Stimulated activated CD4-positive, alpha-beta T cell treated with anti-CD3 and anti-CD28 coated beads, Interleukin-2, amount 100 ng/mL, for 24 hours (primary cell): ENCODE measurements around the gene CCDC87.

Experiments used
- DNase-seq, 2 donors: peaks; one replicate each; pipeline ENCODE4 v3.0.0-alpha.2; 2020

Gene CCDC87

GRCh38 chr11:66570850-66571180, 22.0 kb downstream of the CCDC87 start:
- DNase-seq: no peak

- DNase-seq: no peak
These were observed 22.6 kb downstream of the CCDC87 start for GRCh38 chr11:66570079-66570849.

GRCh38 chr11:66569076-66569475, 23.8 kb downstream of the CCDC87 start:
- DNase-seq: no peak

GRCh38 chr11:66568124-66568916, 24.5 kb downstream of the CCDC87 start, which contains the start of gene CTSF:
Gene CTSF, minus strand, starts transcription at chr11:66568606. Its CDS starts 120 bp downstream, at chr11:66568486.
- peak; percentile 76 to 80 for DNase-seq

GRCh38 chr11:66567787-66568123, 25.1 kb downstream of the CCDC87 start:
- no peak for DNase-seq

- no peak for DNase-seq
These were observed 26.6 kb downstream of the CCDC87 start for GRCh38 chr11:66566221-66566620.

- DNase-seq: no peak
These were observed 27.9 kb downstream of the CCDC87 start for GRCh38 chr11:66564984-66565383.

GRCh38 chr11:66564538-66564937, 28.3 kb downstream of the CCDC87 start:
- DNase-seq: no peak

GRCh38 chr11:66563832-66564231, 29.0 kb downstream of the CCDC87 start:
- DNase-seq: no peak

GRCh38 chr11:66562907-66563583, 29.8 kb downstream of the CCDC87 start:
- no peak for DNase-seq

- DNase-seq: no peak
These were observed 30.6 kb downstream of the CCDC87 start for GRCh38 chr11:66562275-66562674.

- no peak for DNase-seq
These were observed 31.0 kb downstream of the CCDC87 start for GRCh38 chr11:66561975-66562248.

- DNase-seq: no peak
These were observed 31.5 kb downstream of the CCDC87 start for GRCh38 chr11:66561178-66561974.

- no peak for DNase-seq
These were observed 32.8 kb downstream of the CCDC87 start for GRCh38 chr11:66559866-66560676.

- DNase-seq: peak; percentile 36 to 46
These were observed 33.6 kb downstream of the CCDC87 start for GRCh38 chr11:66559142-66559865.

- DNase-seq: no peak
These were observed 35.0 kb downstream of the CCDC87 start for GRCh38 chr11:66557733-66558326.

- DNase-seq: no peak
These were observed 36.8 kb downstream of the CCDC87 start for GRCh38 chr11:66556086-66556485.

- no peak for DNase-seq
These were observed 37.4 kb downstream of the CCDC87 start for GRCh38 chr11:66555416-66555815.

GRCh38 chr11:66554602-66555001, 38.3 kb downstream of the CCDC87 start:
- no peak for DNase-seq

- no peak for DNase-seq
These were observed 42.0 kb downstream of the CCDC87 start for GRCh38 chr11:66550887-66551286.

GRCh38 chr11:66549696-66550095, 43.2 kb downstream of the CCDC87 start:
- DNase-seq: no peak
